Measurements from ENCODE around the gene GALNS. TPM values are rescaled to one million over a fixed set of nuclear protein-coding genes. Genes with fewer than 3 reads are reported as not detected.

GALNS gene
- polyA plus RNA-seq, 1 donor from 2014 or later, result 19.4 TPM

GRCh38 chr16:88803264-88803987, 53.3 kb downstream of the GALNS start, which contains the start of gene CDT1:
CDT1 (plus strand) TSS chr16:88803789; CDS start chr16:88803832, 43 bp downstream.
- H3K4me2 ChIP-seq (ENCODE audit: low read length), result no peak within 1 kb of the TSS
- peak; percentile 34 for TF ChIP-seq SMC3 (conservative IDR thresholded peaks at IDR 0.05; ENCODE audit: poor library complexity)
- peak; percentile 28 for TF ChIP-seq RAD21 (conservative IDR thresholded peaks at IDR 0.05)
- peak; percentile 85 for TF ChIP-seq POLR2AphosphoS5 (IDR thresholded peaks at IDR 0.05)
- TF ChIP-seq EZH2 (IDR thresholded peaks at IDR 0.05; ENCODE audit: borderline replicate concordance, insufficient read depth, low read length, poor library complexity, severe bottlenecking), result no peak
- TF ChIP-seq EP300 (conservative IDR thresholded peaks at IDR 0.05; ENCODE audit: poor library complexity, severe bottlenecking), result peak; percentile 45
- TF ChIP-seq, protein P1, sequence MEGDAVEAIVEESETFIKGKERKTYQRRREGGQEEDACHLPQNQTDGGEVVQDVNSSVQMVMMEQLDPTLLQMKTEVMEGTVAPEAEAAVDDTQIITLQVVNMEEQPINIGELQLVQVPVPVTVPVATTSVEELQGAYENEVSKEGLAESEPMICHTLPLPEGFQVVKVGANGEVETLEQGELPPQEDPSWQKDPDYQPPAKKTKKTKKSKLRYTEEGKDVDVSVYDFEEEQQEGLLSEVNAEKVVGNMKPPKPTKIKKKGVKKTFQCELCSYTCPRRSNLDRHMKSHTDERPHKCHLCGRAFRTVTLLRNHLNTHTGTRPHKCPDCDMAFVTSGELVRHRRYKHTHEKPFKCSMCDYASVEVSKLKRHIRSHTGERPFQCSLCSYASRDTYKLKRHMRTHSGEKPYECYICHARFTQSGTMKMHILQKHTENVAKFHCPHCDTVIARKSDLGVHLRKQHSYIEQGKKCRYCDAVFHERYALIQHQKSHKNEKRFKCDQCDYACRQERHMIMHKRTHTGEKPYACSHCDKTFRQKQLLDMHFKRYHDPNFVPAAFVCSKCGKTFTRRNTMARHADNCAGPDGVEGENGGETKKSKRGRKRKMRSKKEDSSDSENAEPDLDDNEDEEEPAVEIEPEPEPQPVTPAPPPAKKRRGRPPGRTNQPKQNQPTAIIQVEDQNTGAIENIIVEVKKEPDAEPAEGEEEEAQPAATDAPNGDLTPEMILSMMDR (IDR thresholded peaks at IDR 0.05; ENCODE audit: poor library complexity, severe bottlenecking), result no peak
- peak; percentile 88 for TF ChIP-seq MXI1 (conservative IDR thresholded peaks at IDR 0.05; ENCODE audit: poor library complexity, severe bottlenecking)
- no peak for TF ChIP-seq TAF1 (IDR thresholded peaks at IDR 0.05; ENCODE audit: low read depth)
- no peak for TF ChIP-seq REST (IDR thresholded peaks at IDR 0.05; ENCODE audit: borderline replicate concordance)
- H3K9me3 ChIP-seq (ENCODE audit: low read length), result no peaks in the 10 kb centered on the region
- no peaks in the 10 kb centered on the region for H3F3A ChIP-seq (ENCODE audit: insufficient read depth, low read length, poor library complexity, severe bottlenecking)
- no peaks in the 10 kb centered on the region for H4K20me1 ChIP-seq (ENCODE audit: insufficient read depth)
- no peaks in the 10 kb centered on the region for H3K36me3 ChIP-seq (ENCODE audit: insufficient read depth, low read length)
- H2AFZ ChIP-seq (ENCODE audit: low read depth, low read length), result peak within 1 kb of the TSS; percentile 69
- no peaks in the 10 kb centered on the region for H3K9me2 ChIP-seq (ENCODE audit: insufficient read depth, low read length)
- H3K9ac ChIP-seq (ENCODE audit: low read length), result peak within 1 kb of the TSS; percentile 61
- H3K4me3 ChIP-seq (ENCODE audit: low read length), result peak within 1 kb of the TSS; percentile 70
- peaks cover 7% of the 10 kb centered on the region for H3K79me2 ChIP-seq (replicated peaks; ENCODE audit: insufficient read depth, low read length)
- no peaks in the 10 kb centered on the region for H3K27me3 ChIP-seq (ENCODE audit: insufficient read depth, low read depth, low read length)
- peak within 1 kb of the TSS; percentile 19 for H3K27ac ChIP-seq (ENCODE audit: low read length)

GRCh38 chr16:88800277-88800592, 56.5 kb downstream of the GALNS start:
- TF ChIP-seq EP300 (conservative IDR thresholded peaks at IDR 0.05; ENCODE audit: poor library complexity, severe bottlenecking), result no peak
- no peak for TF ChIP-seq MXI1 (conservative IDR thresholded peaks at IDR 0.05; ENCODE audit: poor library complexity, severe bottlenecking)
- TF ChIP-seq, protein P1 (IDR thresholded peaks at IDR 0.05; ENCODE audit: poor library complexity, severe bottlenecking), result no peak
- no peak for TF ChIP-seq TAF1 (IDR thresholded peaks at IDR 0.05; ENCODE audit: low read depth)
- no peak for TF ChIP-seq EZH2 (IDR thresholded peaks at IDR 0.05; ENCODE audit: borderline replicate concordance, insufficient read depth, low read length, poor library complexity, severe bottlenecking)
- TF ChIP-seq REST (IDR thresholded peaks at IDR 0.05; ENCODE audit: borderline replicate concordance), result no peak
- no peak for TF ChIP-seq RAD21 (conservative IDR thresholded peaks at IDR 0.05)
- no peak for TF ChIP-seq SMC3 (conservative IDR thresholded peaks at IDR 0.05; ENCODE audit: poor library complexity)
- no peak for TF ChIP-seq POLR2AphosphoS5 (IDR thresholded peaks at IDR 0.05)

More at GRCh38 chr16:88800277-88800592, 56.5 kb downstream of the GALNS start:
- Histone ChIP-seq H3K9me3 (ENCODE audit: low read length) (no peaks in the 10 kb centered on the region), H2AFZ (ENCODE audit: low read depth, low read length) (no peak overlapping the region), H3K9me2 (ENCODE audit: insufficient read depth, low read length) (no peaks in the 10 kb centered on the region), H3K36me3 (ENCODE audit: insufficient read depth, low read length) (no peaks in the 10 kb centered on the region), H3K4me2 (ENCODE audit: low read length) (no peak overlapping the region), H3F3A (ENCODE audit: insufficient read depth, low read length, poor library complexity, severe bottlenecking) (no peaks in the 10 kb centered on the region), H3K27me3 (ENCODE audit: insufficient read depth, low read depth, low read length) (no peaks in the 10 kb centered on the region), H3K79me2 (replicated peaks; ENCODE audit: insufficient read depth, low read length) (peaks cover 7% of the 10 kb centered on the region), H4K20me1 (ENCODE audit: insufficient read depth) (no peaks in the 10 kb centered on the region), H3K27ac (ENCODE audit: low read length) (no peak overlapping the region), H3K4me3 (ENCODE audit: low read length) (no peak overlapping the region), H3K9ac (ENCODE audit: low read length) (no peak overlapping the region)
